BLaER1 treated with 17β-estradiol and CSF1 and Interleukin-3, amounts not matched to agents 10 nM and 100 nM (cell line): ENCODE measurements around the gene HSPB6.

Experiments
- H3K27ac ChIP-seq, 11 experiments: shearing (Covaris generic); formaldehyde crosslinking; 2 replicates each; pipeline ENCODE4 v1.8.1; 2022
- H3K27me3 ChIP-seq, 11 experiments: shearing (Covaris generic); formaldehyde crosslinking; 2 replicates each; pipeline ENCODE4 v1.8.1; 2022
- H3K36me3 ChIP-seq, 11 experiments: shearing (Covaris generic); formaldehyde crosslinking; 2 replicates each; pipeline ENCODE4 v1.8.1; 2022
- H3K4me1 ChIP-seq, 10 experiments: shearing (Covaris generic); formaldehyde crosslinking; 2 replicates each; pipeline ENCODE4 v1.8.1; 2022
- H3K4me2 ChIP-seq, 11 experiments: shearing (Covaris generic); formaldehyde crosslinking; 2 replicates each; pipeline ENCODE4 v1.8.1; 2022
- H3K4me3 ChIP-seq, 10 experiments: shearing (Covaris generic); formaldehyde crosslinking; 2 replicates each; pipeline ENCODE4 v1.8.1; 2022
- H3K9ac ChIP-seq, 11 experiments: shearing (Covaris generic); formaldehyde crosslinking; 2 replicates each; pipeline ENCODE4 v1.8.1; 2022
- H3K9me3 ChIP-seq, 11 experiments: shearing (Covaris generic); formaldehyde crosslinking; replicated peaks in 1 of 11; 2 replicates each; pipeline ENCODE4 v1.8.1; 2022
- H4K20me1 ChIP-seq, 11 experiments: shearing (Covaris generic); formaldehyde crosslinking; 2 replicates each; pipeline ENCODE4 v1.8.1; 2022
- Cebpa-rat ChIP-seq, 11 experiments: shearing (Covaris generic); IDR thresholded peaks; 2 replicates each; pipeline ENCODE4 v1.8.1; 2022

The HSPB6 gene

GRCh38 chr19:35714601-35715354 is 42.1 kb downstream of the HSPB6 start:
- Histone ChIP-seq H3K4me1 (peaks cover 41 to 73% (median 66%) of the 10 kb centered on the region in 10 experiments), H3K36me3 (peaks cover 2 to 8% (median 6%) of the 10 kb centered on the region in 11 experiments; a peak in 20 of 22 replicates), H4K20me1 (peaks cover 13 to 42% (median 16%) of the 10 kb centered on the region in 11 experiments; a peak in 21 of 22 replicates), H3K9me3 (no peaks in the 10 kb centered on the region), H3K27me3 (no peaks in the 10 kb centered on the region), H3K27ac (0 out of 22 replicates have a peak overlapping the region, but pooled peaks of 1 of the 11 experiments have one; percentile 93), H3K9ac (peak overlapping the region in 10 of 11 experiments; percentile 92 to 98 (median 95); a peak in 9 of 22 replicates), H3K4me2 (peak overlapping the region; percentile 91 to 100 (median 98)), H3K4me3 (peak overlapping the region in 2 of 10 experiments; percentile 90 to 92; a peak in 4 of 20 replicates)
- no peak for TF ChIP-seq Cebpa-rat (IDR thresholded peaks at IDR 0.05)

DNA sequence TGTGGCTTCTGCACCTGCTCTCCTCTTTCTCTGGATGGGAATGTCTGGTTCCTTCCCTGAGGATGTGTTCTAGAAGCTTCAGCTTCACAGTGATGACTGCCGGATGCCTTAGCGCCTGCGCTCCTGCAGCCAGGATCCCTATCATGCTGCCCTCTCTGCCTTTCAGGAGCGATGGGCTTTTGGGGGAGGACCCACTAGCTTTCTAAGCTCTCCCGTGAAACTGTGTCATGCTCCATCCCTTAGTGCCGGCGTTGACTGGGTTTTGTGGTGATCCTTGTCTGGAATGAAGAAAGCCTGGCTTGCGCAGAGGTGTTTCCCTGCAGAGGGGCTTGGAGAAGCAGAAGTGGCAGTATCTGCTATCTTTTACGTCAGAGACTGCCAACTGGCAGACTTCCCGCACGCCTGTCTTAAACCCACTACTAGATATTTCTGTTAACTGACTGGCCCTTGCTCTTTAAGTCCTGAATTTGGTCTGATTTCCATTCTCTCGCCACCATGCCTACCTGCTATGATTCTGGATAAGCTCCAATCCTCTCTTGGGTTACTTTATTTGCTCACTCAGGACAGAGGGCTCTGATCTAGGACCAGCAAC is 42.8 kb downstream of the HSPB6 start:
- Histone ChIP-seq H3K27me3 (no peaks in the 10 kb centered on the region), H3K9ac (no peak overlapping the region; a peak in 1 of 22 replicates), H3K4me3 (no peak overlapping the region), H3K4me1 (peaks cover 33 to 65% (median 58%) of the 10 kb centered on the region in 10 experiments), H3K36me3 (peaks cover 0 to under 1% (median 0%) of the 10 kb centered on the region in 11 experiments; a peak in 1 of 22 replicates), H4K20me1 (peaks cover 6 to 35% (median 8%) of the 10 kb centered on the region in 11 experiments; a peak in 20 of 22 replicates), H3K9me3 (no peaks in the 10 kb centered on the region), H3K4me2 (peak overlapping the region in 5 of 11 experiments; percentile 75 to 100 (median 93); a peak in 7 of 22 replicates), H3K27ac (no peak overlapping the region)
- no peak for TF ChIP-seq Cebpa-rat (IDR thresholded peaks at IDR 0.05)

DNA sequence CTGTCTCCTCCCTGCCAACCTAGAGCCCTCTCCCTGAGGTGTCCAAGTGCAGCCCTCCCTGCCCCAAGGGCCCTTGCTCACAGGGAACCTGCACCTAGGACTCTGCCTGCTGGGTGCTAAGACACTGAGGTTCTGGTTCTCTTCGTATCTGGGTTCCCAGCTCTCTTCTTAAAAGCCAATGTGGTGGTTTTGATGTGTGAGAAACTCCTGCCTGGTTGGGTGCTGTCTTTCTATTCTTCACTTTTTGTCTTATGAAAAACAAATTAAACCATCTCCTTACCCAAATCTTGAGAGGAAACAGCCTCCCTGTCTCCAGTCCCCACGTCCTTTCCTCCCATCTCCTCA is 43.4 kb downstream of the HSPB6 start:
- H3K4me1 ChIP-seq, result peaks cover 30 to 63% (median 55%) of the 10 kb centered on the region in 10 experiments
- no peaks in the 10 kb centered on the region for H3K27me3 ChIP-seq
- H4K20me1 ChIP-seq, result peaks cover under 1 to 29% (median 3%) of the 10 kb centered on the region in 11 experiments; a peak in 17 of 22 replicates
- H3K4me3 ChIP-seq, result no peak overlapping the region
- no peaks in the 10 kb centered on the region for H3K36me3 ChIP-seq
- no peak overlapping the region for H3K27ac ChIP-seq
- no peak overlapping the region for H3K9ac ChIP-seq
- H3K4me2 ChIP-seq, result peak overlapping the region in 9 of 11 experiments; percentile 30 to 100 (median 75); a peak in 15 of 22 replicates
- no peak for TF ChIP-seq Cebpa-rat (IDR thresholded peaks at IDR 0.05)
- no peaks in the 10 kb centered on the region for H3K9me3 ChIP-seq

GRCh38 chr19:35712567-35713505 is 44.0 kb downstream of the HSPB6 start:
- Histone ChIP-seq H3K27ac (peak overlapping the region in 3 of 11 experiments; percentile 3 to 40 (median 21); a peak in 1 of 22 replicates), H3K9me3 (no peaks in the 10 kb centered on the region), H3K4me1 (peaks cover 30 to 63% (median 55%) of the 10 kb centered on the region in 10 experiments), H3K9ac (peak overlapping the region in 6 of 11 experiments; percentile 1 to 50 (median 32); a peak in 5 of 22 replicates), H3K36me3 (no peaks in the 10 kb centered on the region), H3K27me3 (no peaks in the 10 kb centered on the region), H3K4me2 (peak overlapping the region; percentile 30 to 100 (median 68)), H3K4me3 (no peak overlapping the region), H4K20me1 (peaks cover 0 to 26% (median 0%) of the 10 kb centered on the region in 11 experiments; a peak in 4 of 22 replicates)
- TF ChIP-seq Cebpa-rat (IDR thresholded peaks at IDR 0.05), result no peak

- H3K27ac ChIP-seq, result no peak overlapping the region
- no peaks in the 10 kb centered on the region for H3K27me3 ChIP-seq
- peak overlapping the region in 7 of 11 experiments; percentile 15 to 91 (median 63); a peak in 13 of 22 replicates for H3K4me2 ChIP-seq
- peaks cover 0 to 23% (median 0%) of the 10 kb centered on the region in 11 experiments; a peak in 4 of 22 replicates for H4K20me1 ChIP-seq
- peaks cover 26 to 59% (median 51%) of the 10 kb centered on the region in 10 experiments for H3K4me1 ChIP-seq
- TF ChIP-seq Cebpa-rat (IDR thresholded peaks at IDR 0.05), result no peak
- no peaks in the 10 kb centered on the region for H3K9me3 ChIP-seq
- H3K9ac ChIP-seq, result peak overlapping the region in 1 of 11 experiments; percentile 7; a peak in 2 of 22 replicates
- no peak overlapping the region for H3K4me3 ChIP-seq
- no peaks in the 10 kb centered on the region for H3K36me3 ChIP-seq
Measured at GRCh38 chr19:35710784-35711723, 45.8 kb downstream of the HSPB6 start.

DNA sequence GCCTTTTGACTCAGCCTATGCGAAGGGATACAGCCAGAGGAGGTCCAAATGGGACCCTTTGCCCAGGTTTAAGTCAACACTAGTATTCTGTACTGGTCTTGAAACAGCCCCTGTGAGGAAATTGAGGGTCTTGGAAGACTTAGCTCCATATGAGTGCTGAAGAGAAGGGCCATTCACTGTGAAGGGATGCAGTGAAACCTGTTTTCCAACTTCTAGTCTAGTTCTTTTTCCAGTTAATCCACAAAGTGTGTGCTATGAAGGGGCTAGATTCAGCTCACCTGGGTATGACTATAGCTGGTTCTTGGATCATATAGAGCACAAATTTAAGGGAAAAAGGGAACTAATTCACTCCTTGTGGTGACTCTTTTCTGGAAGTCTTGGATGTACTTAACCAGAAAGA is 48.4 kb downstream of the HSPB6 start:
- H3K27ac ChIP-seq, result no peak overlapping the region
- H4K20me1 ChIP-seq, result peaks cover 0 to 4% (median 0%) of the 10 kb centered on the region in 11 experiments; a peak in 2 of 22 replicates
- peaks cover 0 to 1% (median 0%) of the 10 kb centered on the region in 11 experiments; a peak in 1 of 22 replicates for H3K27me3 ChIP-seq

More for the DNA sequence above, 48.4 kb downstream of the HSPB6 start:
- H3K9me3 ChIP-seq, result no peaks in the 10 kb centered on the region
- no peak overlapping the region for H3K4me2 ChIP-seq
- no peak overlapping the region for H3K4me3 ChIP-seq
- H3K4me1 ChIP-seq, result peaks cover 13 to 32% (median 27%) of the 10 kb centered on the region in 10 experiments
- TF ChIP-seq Cebpa-rat (IDR thresholded peaks at IDR 0.05), result no peak
- no peak overlapping the region for H3K9ac ChIP-seq
- H3K36me3 ChIP-seq, result no peaks in the 10 kb centered on the region
